Testis (tissue), 2 donors: ENCODE measurements around the gene POLE.

Experiments
- CTCF ChIP-seq, 3 experiments: fragments of 450-650 bp in 2 of 3; fragments of 200-600 bp in 1 of 3; sonication (generic) in 1 of 3; IDR thresholded peaks; one replicate each; pipeline ENCODE4 v1.5.1; 2016 to 2019; ENCODE audit warnings: antibody characterized with exemption in 3 of 3, mild to moderate bottlenecking in 2 of 3, moderate library complexity in 1 of 3
- POLR2A ChIP-seq: fragments of 450-650 bp; IDR thresholded peaks from one replicate; pipeline ENCODE4 v1.6.1; 2017; ENCODE audit warnings: antibody characterized with exemption, mild to moderate bottlenecking, moderate library complexity

- TF ChIP-seq CTCF (IDR thresholded peaks at IDR 0.05) (no peak), POLR2A (no peak)
Measured at GRCh38 chr12:132689227-132689626, 2.1 kb upstream of the POLE start.
